K562 (cell line): ENCODE measurements around the gene POTEM. TPM values are rescaled to one million over a fixed set of nuclear protein-coding genes. Genes with fewer than 3 reads are reported as not detected.

ENCODE experiments used
- polyA plus RNA-seq, 8 experiments: library from polyadenylated mRNA; depleted of rRNA in 4 of 8; stranded (reverse) in 5 of 8; unstranded in 3 of 8; fragments of >200 nt; fragmentation: Nextera tagmentation in 2 of 8; fragmentation: Illumina TruSeq in 1 of 8; extraction: Ambion mirVana in 2 of 8; extraction: Trizol in 1 of 8; gene quantifications; 2 replicates each; pipeline versions ENCODE4 v1.2.1 to v1.2.3, GENCODE V29; 2011 to 2014; ENCODE audit warnings: inconsistent platforms in 1 of 8, missing spikeins in 1 of 8
- small RNA-seq: library from RNA; depleted of rRNA; stranded (forward); fragments of <200 nt; gene quantifications from one replicate; pipeline ENCODE3, GENCODE V24; 2014
- total RNA-seq, 7 experiments: library from RNA; depleted of rRNA in 6 of 7; stranded (reverse); fragments of >200 nt in 6 of 7; fragmentation: Illumina TruSeq in 2 of 7; extraction: Trizol in 2 of 7; gene quantifications; 2 replicates each; pipeline versions ENCODE4 v1.2.1 to v1.2.3, GENCODE V29; 2011 to 2021; ENCODE audit warnings: low replicate concordance in 1 of 7

Gene POTEM
- total and polyA plus RNA-seq, 9 of the 15 experiments (the other 6 are each of a cell fraction or from before 2014, with no cell fraction given) = not detected

Small RNA genes lying within 50 kb of the gene (small RNA-seq; reads per million reads assigned to genes)
- gene RNU6-1239P = not detected
